IMR-90 (cell line): Measurements from ENCODE around the gene NPC1. TPM values are rescaled to one million over a fixed set of nuclear protein-coding genes. Genes with fewer than 3 reads are reported as not detected.

Experiments
- ATAC-seq: fragments of 200-7000 bp; cut with Tn5 transposase; 2 replicates; pipeline ENCODE4 v1.9.1; 2020; ENCODE audit warnings: low read depth, mild to moderate bottlenecking, moderate library complexity
- BruUV-seq: library from RNA; stranded (reverse); fragments of 400-500 nt; replicated peaks from 2 replicates; lab custom pipeline; 2021; lab: Mats Ljungman, UMichigan
- CTCF ChIA-PET: fragments of 300-600 bp; formaldehyde crosslinking; extraction: SDS; loops from one replicate; lab custom pipeline; 2021; ENCODE audit warnings: antibody characterized with exemption; lab: Yijun Ruan, JAX
- POLR2A ChIA-PET: fragments of 300-600 bp; sonication (Branson Sonifier 250); formaldehyde crosslinking; loops from one replicate; lab custom pipeline; 2022; ENCODE audit warnings: antibody characterized with exemption; ENCODE audit not compliant: unreplicated experiment; lab: Charles Lee
- DNase-seq: peaks from one replicate; pipeline ENCODE4 v3.0.0; 2013
- H2AFZ ChIP-seq: replicated peaks from 2 replicates; pipeline ENCODE3; 2013; ENCODE audit warnings: low read length, mild to moderate bottlenecking; ENCODE audit not compliant: poor library complexity
- H2AK5ac ChIP-seq: 2 replicates; pipeline ENCODE4 v1.6.1; 2013; ENCODE audit warnings: low read depth, low read length, inconsistent platforms
- H2AK9ac ChIP-seq: replicated peaks from 2 replicates; pipeline ENCODE3; 2013; ENCODE audit warnings: mild to moderate bottlenecking, low read depth, low read length, moderate library complexity; ENCODE audit not compliant: poor library complexity
- H2BK120ac ChIP-seq: 2 replicates; pipeline ENCODE4 v1.6.1; 2013; ENCODE audit warnings: low read depth, low read length, inconsistent platforms
- H2BK15ac ChIP-seq: 3 replicates; pipeline ENCODE4 v1.6.1; 2013; ENCODE audit warnings: low read depth, low read length, inconsistent platforms
- H2BK20ac ChIP-seq: 2 replicates; pipeline ENCODE4 v1.6.1; 2013; ENCODE audit warnings: low read depth, mild to moderate bottlenecking, inconsistent platforms, low read length, moderate library complexity
- H2BK5ac ChIP-seq: 2 replicates; pipeline ENCODE4 v1.6.1; 2013; ENCODE audit warnings: mild to moderate bottlenecking, low read depth, low read length, inconsistent platforms; ENCODE audit not compliant: poor library complexity, severe bottlenecking
- H3K14ac ChIP-seq: replicated peaks from 2 replicates; pipeline ENCODE4 v1.6.1; 2013; ENCODE audit warnings: low read depth, low read length, inconsistent platforms
- H3K18ac ChIP-seq: 2 replicates; pipeline ENCODE4 v1.6.1; 2013; ENCODE audit warnings: low read depth, low read length, control low read depth
- H3K23ac ChIP-seq: 2 replicates; pipeline ENCODE4 v1.6.1; 2013; ENCODE audit warnings: low read depth, low read length, inconsistent platforms
- H3K27ac ChIP-seq: 2 replicates; pipeline ENCODE4 v1.5.1; 2013; ENCODE audit warnings: mild to moderate bottlenecking, control low read depth, low read length; ENCODE audit not compliant: insufficient read depth
- H3K27me3 ChIP-seq: 2 replicates; pipeline ENCODE4 v1.6.1; 2013; ENCODE audit warnings: low read length; ENCODE audit not compliant: control insufficient read depth, insufficient read depth
- H3K36me3 ChIP-seq: 2 replicates; pipeline ENCODE4 v1.6.1; 2013; ENCODE audit warnings: low read length, mixed read lengths; ENCODE audit not compliant: control insufficient read depth, insufficient read depth
- H3K4ac ChIP-seq: 2 replicates; pipeline ENCODE4 v1.6.1; 2013; ENCODE audit warnings: low read depth, low read length, inconsistent platforms
- H3K4me1 ChIP-seq: 2 replicates; pipeline ENCODE4 v1.6.1; 2013; ENCODE audit warnings: low read length, mixed read lengths; ENCODE audit not compliant: control insufficient read depth, insufficient read depth
- H3K4me2 ChIP-seq: 2 replicates; pipeline ENCODE4 v1.6.1; 2013; ENCODE audit warnings: low read depth, mild to moderate bottlenecking, control low read depth, low read length, moderate library complexity
- H3K4me3 ChIP-seq: 2 replicates; pipeline ENCODE4 v1.5.1; 2013; ENCODE audit warnings: low read depth, mild to moderate bottlenecking, control low read depth, low read length, moderate library complexity; ENCODE audit not compliant: insufficient read depth
- H3K56ac ChIP-seq: 2 replicates; pipeline ENCODE4 v1.6.1; 2013; ENCODE audit warnings: low read length, inconsistent platforms; ENCODE audit not compliant: insufficient read depth; ENCODE audit errors: extremely low read depth
- H3K79me1 ChIP-seq, 2 experiments: 2 replicates each; pipeline ENCODE4 v1.6.1; 2013; ENCODE audit warnings: low read length in 2 of 2, inconsistent platforms in 1 of 2, low read depth in 1 of 2
- H3K9ac ChIP-seq: 2 replicates; pipeline ENCODE4 v1.6.1; 2013; ENCODE audit warnings: low read depth, low read length, control low read depth
- H3K9me1 ChIP-seq: 2 replicates; pipeline ENCODE4 v1.6.1; 2013; ENCODE audit warnings: low read length, inconsistent platforms; ENCODE audit not compliant: insufficient read depth
- H3K9me3 ChIP-seq: 2 replicates; pipeline ENCODE4 v1.6.1; 2013; ENCODE audit warnings: low read length; ENCODE audit not compliant: control insufficient read depth, insufficient read depth
- H4K20me1 ChIP-seq: 2 replicates; pipeline ENCODE4 v1.6.1; 2013; ENCODE audit warnings: low read length, inconsistent platforms; ENCODE audit not compliant: insufficient read depth
- H4K5ac ChIP-seq: 2 replicates; pipeline ENCODE4 v1.6.1; 2013; ENCODE audit warnings: mild to moderate bottlenecking, low read depth, low read length, control low read depth
- H4K8ac ChIP-seq, 2 experiments: 2 replicates each; pipeline ENCODE4 v1.6.1; 2013; ENCODE audit warnings: low read depth in 2 of 2, low read length in 2 of 2, control low read depth in 1 of 2, inconsistent platforms in 1 of 2
- H4K91ac ChIP-seq: 2 replicates; pipeline ENCODE4 v1.6.1; 2013; ENCODE audit warnings: low read depth, low read length, inconsistent platforms; ENCODE audit not compliant: insufficient read depth
- BHLHE40 ChIP-seq: fragments of 150-350 bp; IDR thresholded peaks from 2 replicates; pipeline ENCODE4 v1.6.1; 2016; ENCODE audit warnings: mild to moderate bottlenecking, low read depth, low read length
- CEBPB ChIP-seq: IDR thresholded peaks from 2 replicates; pipeline ENCODE4 v1.6.1; 2012; ENCODE audit warnings: low read depth, low read length, improper control_type of control experiment
- CHD1 ChIP-seq: IDR thresholded peaks from 2 replicates; pipeline ENCODE4 v1.6.1; 2012; ENCODE audit warnings: low read depth, low read length, improper control_type of control experiment
- CTCF ChIP-seq: conservative IDR thresholded peaks from 2 replicates; pipeline ENCODE4 v1.5.1; 2012; ENCODE audit warnings: mild to moderate bottlenecking, low read depth, low read length, improper control_type of control experiment
- ELK1 ChIP-seq: fragments of 150-350 bp; IDR thresholded peaks from 2 replicates; pipeline ENCODE4 v1.6.1; 2016; ENCODE audit warnings: low read depth, mild to moderate bottlenecking, low read length, moderate library complexity, borderline replicate concordance
- FOS ChIP-seq: fragments of 150-350 bp; IDR thresholded peaks from 2 replicates; pipeline ENCODE4 v1.6.1; 2016; ENCODE audit warnings: low read depth, low read length
- MAFK ChIP-seq: IDR thresholded peaks from 2 replicates; pipeline ENCODE4 v1.6.1; 2012; ENCODE audit warnings: low read depth, low read length, improper control_type of control experiment
- MAZ ChIP-seq: IDR thresholded peaks from 2 replicates; pipeline ENCODE4 v1.6.1; 2012; ENCODE audit warnings: low read depth, mild to moderate bottlenecking, low read length, improper control_type of control experiment, moderate library complexity, borderline replicate concordance
- MXI1 ChIP-seq: IDR thresholded peaks from 2 replicates; pipeline ENCODE4 v1.6.1; 2012; ENCODE audit warnings: low read depth, mild to moderate bottlenecking, low read length, moderate library complexity, borderline replicate concordance
- NFE2L2 ChIP-seq: fragments of 150-350 bp; IDR thresholded peaks from 2 replicates; pipeline ENCODE4 v1.6.1; 2016; ENCODE audit warnings: low read depth, mild to moderate bottlenecking, low read length
- POLR2A ChIP-seq: IDR thresholded peaks from 2 replicates; pipeline ENCODE4 v1.6.1; 2012; ENCODE audit warnings: mild to moderate bottlenecking, low read depth, low read length
- RAD21 ChIP-seq: IDR thresholded peaks from 2 replicates; pipeline ENCODE4 v1.6.1; 2012; ENCODE audit warnings: low read length, improper control_type of control experiment
- RCOR1 ChIP-seq: IDR thresholded peaks from 2 replicates; pipeline ENCODE4 v1.6.1; 2012; ENCODE audit warnings: mild to moderate bottlenecking, low read length, improper control_type of control experiment; ENCODE audit not compliant: insufficient replicate concordance
- RFX5 ChIP-seq: IDR thresholded peaks from 2 replicates; pipeline ENCODE4 v1.8.0; 2012; ENCODE audit warnings: low read depth, mild to moderate bottlenecking, low read length, moderate library complexity
- SMC3 ChIP-seq: fragments of 150-350 bp; IDR thresholded peaks from 2 replicates; pipeline ENCODE4 v1.6.1; 2016; ENCODE audit warnings: low read depth, mild to moderate bottlenecking, antibody characterized with exemption, low read length, moderate library complexity
- WGBS, 2 experiments: methylation state at CpG; one replicate each; pipeline versions ENCODE4 v1.1.5 to v1.1.7; 2013; ENCODE audit warnings: missing lambda C conversion rate in 2 of 2; ENCODE audit not compliant: insufficient read length in 1 of 2; ENCODE audit errors: extremely low coverage in 2 of 2; 5-methylcytosine and 5-hydroxymethylcytosine counted together
- dilution Hi-C: fragments of 300-500 bp; cut with HindIII; formaldehyde crosslinking; loops from one replicate; pipeline ENCODE4 v1.14.3; 2018; ENCODE audit warnings: low sequenced_read_pairs; ENCODE audit not compliant: unreplicated experiment
- in situ Hi-C: fragments of 300-500 bp; cut with MboI; formaldehyde crosslinking; loops from 3 replicates; pipeline ENCODE4 v1.14.3; 2019; ENCODE audit warnings: low sequenced_read_pairs, inconsistent platforms, mixed read lengths
- intact Hi-C: fragments of 100-400 bp; cut with micrococcal nuclease; formaldehyde crosslinking; loops from 2 replicates; pipeline ENCODE4 v1.10.0; 2022
- polyA plus RNA-seq, 3 experiments: library from polyadenylated mRNA; depleted of rRNA; stranded (reverse); fragments of >200 nt; gene quantifications; 2 replicates each; pipeline ENCODE4 v1.2.3, GENCODE V29; 2012; ENCODE audit warnings: low replicate concordance in 1 of 3
- total RNA-seq: library from RNA; depleted of rRNA; stranded (reverse); fragments of >200 nt; gene quantifications from 2 replicates; pipeline ENCODE4 v1.2.3, GENCODE V29; 2012
- TF ChIP-seq, protein P1 (sequence below): fragments of 150-350 bp; IDR thresholded peaks from 2 replicates; pipeline ENCODE4 v1.6.1; 2017; ENCODE audit warnings: mild to moderate bottlenecking, antibody characterized with exemption, low read length, low read depth

Gene NPC1
- total and polyA plus RNA-seq, 2 of the 4 experiments (the other 2 are of a cell fraction) = 7.5 to 7.9 TPM

DNA sequence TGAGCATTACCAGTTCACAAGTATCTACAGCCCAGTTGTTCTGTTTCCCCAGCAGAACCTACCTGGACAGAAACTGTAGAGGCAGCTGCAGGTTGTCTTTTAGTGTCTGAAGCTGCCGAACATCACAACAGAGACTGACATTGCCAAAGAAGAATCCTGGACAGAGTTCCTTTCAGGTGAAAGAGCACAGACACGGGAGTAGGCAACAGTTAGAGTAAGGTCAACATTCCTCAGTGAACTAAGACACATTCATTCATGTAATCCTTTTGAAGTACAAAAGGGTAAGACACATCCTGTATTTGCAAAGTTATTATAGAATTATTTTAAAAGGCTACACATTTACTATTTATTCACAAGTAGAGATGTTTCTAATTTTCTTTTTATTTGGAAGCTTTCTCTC lies 14.3 kb downstream of the NPC1 start:
- Histone ChIP-seq H3K79me1 (peaks cover 23% of the 10 kb centered on the region in 2 experiments), H3K23ac (no peak overlapping the region), H3K9me3 (no peaks in the 10 kb centered on the region), H3K4ac (no peak overlapping the region), H2BK5ac (no peak overlapping the region), H3K18ac (no peak overlapping the region), H3K4me1 (peaks cover 2% of the 10 kb centered on the region; the same call in 1 of the 2 replicates), H4K5ac (no peak overlapping the region), H3K27ac (no peak overlapping the region), H3K9me1 (peaks cover 10% of the 10 kb centered on the region; the same call in 1 of the 2 replicates), H4K20me1 (peaks cover 30% of the 10 kb centered on the region; the same call in 1 of the 2 replicates), H3K14ac (no peak overlapping the region), H3K36me3 (peaks cover 27% of the 10 kb centered on the region), H4K91ac (no peak overlapping the region), H2AK9ac (no peak overlapping the region), H3K56ac (no peak overlapping the region), H2BK120ac (no peak overlapping the region), H2BK15ac (no peak overlapping the region), H2AK5ac (no peak overlapping the region), H4K8ac (no peak overlapping the region), H3K4me2 (no peak overlapping the region), H3K27me3 (no peaks in the 10 kb centered on the region), H2AFZ (no peak overlapping the region), H2BK20ac (no peak overlapping the region), H3K9ac (no peak overlapping the region), H3K4me3 (no peak overlapping the region)
- ChIA-PET POLR2A (no interaction called here), CTCF (no interaction called here)
- intact Hi-C loops (no loop called here), in situ Hi-C loops (no loop called here), dilution Hi-C loops (no loop called here)
- DNase-seq = no peak
- WGBS, 2 experiments = no CpG with 5 or more reads among the region's 2 CpGs
- no peak for TF ChIP-seq MAFK
- TF ChIP-seq POLR2A = no peak
- no peak for TF ChIP-seq RCOR1
- TF ChIP-seq MXI1 = no peak
- TF ChIP-seq FOS = no peak
- TF ChIP-seq CHD1 = no peak
- no peak for TF ChIP-seq RFX5
- no peak for TF ChIP-seq RAD21
- no peak for TF ChIP-seq CTCF
- TF ChIP-seq, protein P1, sequence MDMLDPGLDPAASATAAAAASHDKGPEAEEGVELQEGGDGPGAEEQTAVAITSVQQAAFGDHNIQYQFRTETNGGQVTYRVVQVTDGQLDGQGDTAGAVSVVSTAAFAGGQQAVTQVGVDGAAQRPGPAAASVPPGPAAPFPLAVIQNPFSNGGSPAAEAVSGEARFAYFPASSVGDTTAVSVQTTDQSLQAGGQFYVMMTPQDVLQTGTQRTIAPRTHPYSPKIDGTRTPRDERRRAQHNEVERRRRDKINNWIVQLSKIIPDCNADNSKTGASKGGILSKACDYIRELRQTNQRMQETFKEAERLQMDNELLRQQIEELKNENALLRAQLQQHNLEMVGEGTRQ = no peak
- no peak for TF ChIP-seq ELK1
- no peak for TF ChIP-seq CEBPB
- no peak for TF ChIP-seq SMC3
- TF ChIP-seq BHLHE40 = no peak
- TF ChIP-seq NFE2L2 = no peak
- TF ChIP-seq MAZ = no peak
- BruUV-seq = no TSS peak
- no peak for ATAC-seq
